22Rv1 (cell line): ENCODE results near the gene PMF1.

Source experiments
- H3K27ac ChIP-seq: fragments of 450-650 bp; 2 replicates; pipeline ENCODE4 v1.5.1; 2017
- ZFX ChIP-seq: fragments of 450-650 bp; IDR thresholded peaks from 2 replicates; pipeline ENCODE4 v1.6.1; 2017; ENCODE audit warnings: antibody characterized with exemption, borderline replicate concordance
- TF ChIP-seq, protein P1 (sequence below): fragments of 450-650 bp; IDR thresholded peaks from 2 replicates; pipeline ENCODE4 v1.5.1; 2017; ENCODE audit warnings: mild to moderate bottlenecking

Gene PMF1

DNA sequence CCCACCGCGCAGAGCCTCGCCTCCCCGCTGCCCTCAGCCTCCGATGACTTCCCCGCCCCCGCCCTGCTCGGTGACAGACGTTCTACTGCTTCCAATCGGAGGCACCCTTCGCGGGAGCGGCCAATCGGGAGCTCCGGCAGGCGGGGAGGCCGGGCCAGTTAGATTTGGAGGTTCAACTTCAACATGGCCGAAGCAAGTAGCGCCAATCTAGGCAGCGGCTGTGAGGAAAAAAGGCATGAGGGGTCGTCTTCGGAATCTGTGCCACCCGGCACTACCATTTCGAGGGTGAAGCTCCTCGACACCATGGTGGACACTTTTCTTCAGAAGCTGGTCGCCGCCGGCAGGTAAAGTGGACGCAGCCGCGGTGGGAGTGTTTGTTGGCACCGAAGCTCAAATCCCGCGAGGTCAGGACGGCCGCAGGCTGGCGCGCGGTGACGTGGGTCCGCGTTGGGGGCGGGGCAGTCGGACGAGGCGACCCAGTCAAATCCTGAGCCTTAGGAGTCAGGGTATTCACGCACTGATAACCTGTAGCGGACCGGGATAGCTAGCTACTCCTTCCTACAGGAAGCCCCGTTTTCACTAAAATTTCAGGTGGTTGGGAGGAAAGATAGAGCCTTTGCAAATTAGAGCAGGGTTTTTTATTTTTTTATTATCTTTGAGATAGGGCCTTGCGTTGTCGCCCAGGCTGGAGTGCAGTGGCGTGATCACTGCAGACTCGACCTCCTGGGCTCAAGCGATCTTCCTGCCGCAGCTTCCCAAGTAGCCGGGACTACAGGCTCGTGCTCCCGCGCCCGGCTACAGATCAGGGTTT, at the start of gene PMF1:
Gene PMF1 (plus strand): TSS at position 175 of the 811 bp plus-strand sequence. CDS start 9 bp downstream, at position 184.
- H3K27ac ChIP-seq = peak within 1 kb of the TSS; percentile 93
- no peak for TF ChIP-seq ZFX
- TF ChIP-seq, protein P1, sequence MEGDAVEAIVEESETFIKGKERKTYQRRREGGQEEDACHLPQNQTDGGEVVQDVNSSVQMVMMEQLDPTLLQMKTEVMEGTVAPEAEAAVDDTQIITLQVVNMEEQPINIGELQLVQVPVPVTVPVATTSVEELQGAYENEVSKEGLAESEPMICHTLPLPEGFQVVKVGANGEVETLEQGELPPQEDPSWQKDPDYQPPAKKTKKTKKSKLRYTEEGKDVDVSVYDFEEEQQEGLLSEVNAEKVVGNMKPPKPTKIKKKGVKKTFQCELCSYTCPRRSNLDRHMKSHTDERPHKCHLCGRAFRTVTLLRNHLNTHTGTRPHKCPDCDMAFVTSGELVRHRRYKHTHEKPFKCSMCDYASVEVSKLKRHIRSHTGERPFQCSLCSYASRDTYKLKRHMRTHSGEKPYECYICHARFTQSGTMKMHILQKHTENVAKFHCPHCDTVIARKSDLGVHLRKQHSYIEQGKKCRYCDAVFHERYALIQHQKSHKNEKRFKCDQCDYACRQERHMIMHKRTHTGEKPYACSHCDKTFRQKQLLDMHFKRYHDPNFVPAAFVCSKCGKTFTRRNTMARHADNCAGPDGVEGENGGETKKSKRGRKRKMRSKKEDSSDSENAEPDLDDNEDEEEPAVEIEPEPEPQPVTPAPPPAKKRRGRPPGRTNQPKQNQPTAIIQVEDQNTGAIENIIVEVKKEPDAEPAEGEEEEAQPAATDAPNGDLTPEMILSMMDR = 0 out of 2 replicates have a peak, but pooled peaks have one; percentile 6

- TF ChIP-seq, protein P1 = no peak
- TF ChIP-seq ZFX = no peak
- H3K27ac ChIP-seq = no peak overlapping the region
These were observed 49.1 kb upstream of the PMF1 start for GRCh38 chr1:156163712-156164111.

- H3K27ac ChIP-seq = no peak overlapping the region
- TF ChIP-seq, protein P1 = no peak
- TF ChIP-seq ZFX = no peak
These were observed 48.5 kb upstream of the PMF1 start for GRCh38 chr1:156164125-156164831.

- no peak overlapping the region for H3K27ac ChIP-seq
- TF ChIP-seq, protein P1 = no peak
- TF ChIP-seq ZFX = no peak
These were observed 47.7 kb upstream of the PMF1 start for GRCh38 chr1:156165083-156165482.

GRCh38 chr1:156167536-156167935, 45.3 kb upstream of the PMF1 start:
- no peak overlapping the region for H3K27ac ChIP-seq
- TF ChIP-seq ZFX = no peak
- TF ChIP-seq, protein P1 = no peak

DNA sequence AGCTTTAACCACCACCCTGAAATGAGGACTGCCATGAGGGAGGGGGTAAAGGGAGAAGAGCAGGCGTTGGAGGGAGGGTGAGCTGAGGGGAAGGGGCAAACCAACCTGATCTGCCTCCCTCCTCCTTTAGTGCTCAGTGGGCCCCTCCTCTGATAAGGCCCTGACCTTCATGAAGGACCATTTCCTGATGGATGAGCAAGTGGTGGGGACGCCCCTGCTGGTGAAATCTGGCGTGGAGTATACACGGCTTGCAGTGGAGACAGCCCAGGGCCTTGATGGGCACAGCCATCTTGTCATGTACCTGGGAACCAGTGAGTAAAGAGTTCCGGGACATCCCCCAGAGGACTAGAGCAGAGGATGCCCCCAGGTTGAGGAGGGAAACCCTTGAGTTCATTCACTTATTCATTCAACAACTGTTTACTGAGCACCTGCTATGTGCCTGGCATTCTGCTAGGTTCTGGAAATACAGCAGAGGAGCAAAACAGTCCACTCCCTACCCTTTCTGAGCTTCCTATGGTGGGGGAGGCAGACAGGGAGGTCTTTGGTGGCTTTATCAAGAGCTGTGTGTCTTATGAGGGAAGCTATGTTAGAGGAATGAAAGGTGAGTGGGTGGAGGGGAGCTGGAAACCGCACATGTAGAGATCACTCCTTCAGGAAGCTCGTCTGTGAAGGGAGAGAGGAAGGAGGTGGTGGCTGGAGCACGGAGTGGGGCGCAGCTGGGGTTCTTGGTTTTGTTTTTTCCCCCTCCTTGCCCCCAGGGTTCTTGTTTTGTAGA, 39.9 kb upstream of the PMF1 start:
- H3K27ac ChIP-seq = no peak overlapping the region
- no peak for TF ChIP-seq ZFX
- TF ChIP-seq, protein P1 = no peak
